Daoy (cell line): ENCODE results near the gene DIO3. TPM values are rescaled to one million over a fixed set of nuclear protein-coding genes. Genes with fewer than 3 reads are reported as not detected.

Source experiments
- DNase-seq: peaks from one replicate; pipeline ENCODE4 v3.0.0-alpha.2; 2015; ENCODE audit warnings: low read depth
- total RNA-seq: library from RNA; depleted of rRNA; stranded (reverse); fragments of >200 nt; shearing (Covaris generic); gene quantifications from 2 replicates; pipeline ENCODE4 v1.2.3, GENCODE V29; 2014

The DIO3 gene
- total RNA-seq, 1 experiment from 2014 or later, result not detected

GRCh38 chr14:101582294-101582693, 21.0 kb downstream of the DIO3 start:
- no peak for DNase-seq

- no peak for DNase-seq
Measured at GRCh38 chr14:101583006-101583714, 21.9 kb downstream of the DIO3 start.

GRCh38 chr14:101583715-101584054, 22.4 kb downstream of the DIO3 start:
- no peak for DNase-seq

GRCh38 chr14:101584055-101584859, 23.0 kb downstream of the DIO3 start:
- no peak for DNase-seq

GRCh38 chr14:101585211-101585610, 23.9 kb downstream of the DIO3 start:
- no peak for DNase-seq

- no peak for DNase-seq
Measured at GRCh38 chr14:101586531-101587430, 25.5 kb downstream of the DIO3 start.

- DNase-seq, result no peak
Measured at GRCh38 chr14:101587441-101587911, 26.2 kb downstream of the DIO3 start.

GRCh38 chr14:101588286-101588975, 27.1 kb downstream of the DIO3 start:
- DNase-seq, result no peak

- peak; percentile 45 for DNase-seq
Measured at GRCh38 chr14:101588990-101589389, 27.7 kb downstream of the DIO3 start.

GRCh38 chr14:101589486-101590015, 28.3 kb downstream of the DIO3 start:
- no peak for DNase-seq

GRCh38 chr14:101590062-101590461, 28.8 kb downstream of the DIO3 start:
- DNase-seq, result no peak

GRCh38 chr14:101590616-101591015, 29.3 kb downstream of the DIO3 start:
- DNase-seq, result no peak

GRCh38 chr14:101591121-101591520, 29.8 kb downstream of the DIO3 start:
- no peak for DNase-seq

GRCh38 chr14:101591582-101591981, 30.3 kb downstream of the DIO3 start:
- DNase-seq, result no peak

GRCh38 chr14:101593411-101594238, 32.3 kb downstream of the DIO3 start:
- no peak for DNase-seq

- no peak for DNase-seq
Measured at GRCh38 chr14:101594511-101595148, 33.3 kb downstream of the DIO3 start.

GRCh38 chr14:101595349-101595748, 34.1 kb downstream of the DIO3 start:
- DNase-seq, result no peak

- no peak for DNase-seq
Measured at GRCh38 chr14:101595887-101596721, 34.8 kb downstream of the DIO3 start.

- DNase-seq, result no peak
Measured at GRCh38 chr14:101596742-101597141, 35.4 kb downstream of the DIO3 start.
